Brain pericyte (primary cell): Measurements from ENCODE around the gene INPPL1.
A peak's percentile ranks its signal among the peaks of the same experiment; 100 is the strongest.

Experiments used
- DNase-seq: peaks from one replicate; pipeline ENCODE4 v3.0.0-alpha.2; 2012; ENCODE audit warnings: low read depth, low spot score

INPPL1 gene

GRCh38 chr11:72209101-72209500 is 15.5 kb upstream of the INPPL1 start:
- no peak for DNase-seq

DNA sequence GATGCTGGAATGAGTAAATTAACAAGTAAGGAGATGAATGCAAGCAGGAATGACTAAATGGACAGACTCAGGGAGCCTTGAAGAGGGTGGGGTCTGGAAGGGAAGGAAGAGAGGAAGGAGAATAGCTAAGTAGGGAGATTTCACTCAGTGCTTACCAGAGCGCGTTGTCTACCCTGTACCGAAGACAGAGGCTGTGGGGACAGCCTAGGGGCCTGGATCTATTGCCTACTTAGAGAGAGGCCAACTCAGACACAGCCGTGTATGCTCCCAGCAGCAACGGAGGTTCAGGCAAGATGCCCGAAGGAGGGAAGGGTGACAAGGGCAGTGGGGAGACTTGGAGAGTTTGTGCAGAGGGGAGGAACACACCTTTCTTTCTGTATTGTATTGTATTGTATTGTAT is 7.9 kb upstream of the INPPL1 start, which contains the start of gene FOLR2:
Gene FOLR2, plus strand, starts transcription at position 157 of the 400 bp plus-strand sequence. CDS start 1,791 bp downstream, outside the sequence.
- DNase-seq: no peak

- DNase-seq: no peak
These were observed 6.7 kb upstream of the INPPL1 start for GRCh38 chr11:72217841-72218240.

GRCh38 chr11:72218251-72218745 is 6.3 kb upstream of the INPPL1 start:
- no peak for DNase-seq

GRCh38 chr11:72220696-72221363 is 3.7 kb upstream of the INPPL1 start:
- no peak for DNase-seq

DNA sequence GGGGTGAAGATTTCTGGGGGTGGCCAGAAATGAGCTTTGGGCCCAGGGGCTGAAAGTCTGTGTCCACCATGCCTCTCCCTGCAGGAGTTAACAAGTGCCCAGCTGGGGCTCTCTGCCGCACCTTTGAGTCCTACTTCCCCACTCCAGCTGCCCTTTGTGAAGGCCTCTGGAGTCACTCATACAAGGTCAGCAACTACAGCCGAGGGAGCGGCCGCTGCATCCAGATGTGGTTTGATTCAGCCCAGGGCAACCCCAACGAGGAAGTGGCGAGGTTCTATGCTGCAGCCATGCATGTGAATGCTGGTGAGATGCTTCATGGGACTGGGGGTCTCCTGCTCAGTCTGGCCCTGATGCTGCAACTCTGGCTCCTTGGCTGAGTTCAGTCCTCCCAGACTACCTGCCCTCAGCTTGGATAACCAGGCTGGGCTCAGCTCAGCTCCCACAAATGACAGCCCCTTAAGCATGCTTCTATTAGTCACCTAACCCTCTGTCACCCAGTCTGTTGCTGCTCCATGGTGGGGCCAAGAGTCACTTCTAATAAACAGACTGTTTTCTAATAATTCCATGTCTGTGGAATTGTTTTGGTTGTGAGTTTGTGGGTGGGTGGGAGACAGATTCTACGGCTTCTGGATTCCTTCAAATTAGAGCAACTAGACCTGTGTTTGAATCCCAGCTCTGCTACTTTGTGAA is 3.0 kb upstream of the INPPL1 start:
- DNase-seq: no peak

GRCh38 chr11:72222106-72222891 is 2.3 kb upstream of the INPPL1 start:
- no peak for DNase-seq

- DNase-seq: peak; percentile 85
These were observed 1.5 kb upstream of the INPPL1 start for GRCh38 chr11:72222907-72223614.

- no peak for DNase-seq
These were observed 678 bp upstream of the INPPL1 start for GRCh38 chr11:72223615-72224563.

DNA sequence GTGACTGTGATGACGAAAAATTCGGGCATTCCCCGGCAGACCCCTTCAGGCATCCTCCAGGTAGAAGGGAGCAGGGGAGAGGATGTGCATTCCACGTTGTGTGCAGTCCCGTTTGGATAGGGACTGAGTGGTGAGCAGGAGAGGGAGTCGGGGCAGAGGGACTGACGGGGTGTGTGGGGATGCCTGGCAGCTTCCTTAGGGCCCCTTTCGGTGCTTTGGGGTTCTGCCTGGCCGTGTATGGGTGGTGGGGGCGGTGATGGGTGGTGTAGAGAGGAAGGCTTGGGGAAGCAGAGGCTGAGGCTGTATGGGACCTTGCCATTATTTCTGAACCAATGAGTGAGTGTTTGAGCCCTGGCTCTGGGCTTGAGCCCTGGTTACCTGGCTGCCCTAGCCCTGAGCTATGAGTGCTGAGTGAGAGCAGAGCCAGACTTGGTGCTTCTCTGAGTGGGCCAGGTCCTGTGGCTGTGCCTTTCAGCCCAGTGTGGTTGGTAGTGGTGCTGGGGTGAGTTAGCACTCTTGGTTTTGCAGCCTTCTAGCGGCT is 914 bp downstream of the INPPL1 start:
- no peak for DNase-seq

DNA sequence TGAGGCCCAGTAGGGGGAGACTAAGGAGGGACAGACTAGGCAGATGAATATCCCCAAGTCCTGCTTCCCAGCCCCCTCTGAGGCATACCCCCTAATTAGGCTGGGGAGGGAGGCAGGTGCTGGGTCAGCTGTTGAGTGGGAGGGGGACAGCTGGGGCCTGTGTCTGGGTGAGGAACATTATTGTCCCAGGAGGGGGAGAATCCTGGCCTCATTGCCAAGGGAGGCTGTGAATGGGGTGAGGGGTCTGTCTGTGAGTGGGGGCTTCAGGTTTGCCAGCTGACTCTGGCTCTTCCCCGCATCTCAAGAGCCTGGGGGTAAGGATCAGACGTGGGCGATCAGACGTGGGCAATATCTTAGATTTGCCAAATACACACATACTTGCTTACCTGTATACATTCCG is 2.1 kb downstream of the INPPL1 start:
- no peak for DNase-seq

GRCh38 chr11:72227316-72228228 is 3.0 kb downstream of the INPPL1 start:
- DNase-seq: peak; percentile 87

DNA sequence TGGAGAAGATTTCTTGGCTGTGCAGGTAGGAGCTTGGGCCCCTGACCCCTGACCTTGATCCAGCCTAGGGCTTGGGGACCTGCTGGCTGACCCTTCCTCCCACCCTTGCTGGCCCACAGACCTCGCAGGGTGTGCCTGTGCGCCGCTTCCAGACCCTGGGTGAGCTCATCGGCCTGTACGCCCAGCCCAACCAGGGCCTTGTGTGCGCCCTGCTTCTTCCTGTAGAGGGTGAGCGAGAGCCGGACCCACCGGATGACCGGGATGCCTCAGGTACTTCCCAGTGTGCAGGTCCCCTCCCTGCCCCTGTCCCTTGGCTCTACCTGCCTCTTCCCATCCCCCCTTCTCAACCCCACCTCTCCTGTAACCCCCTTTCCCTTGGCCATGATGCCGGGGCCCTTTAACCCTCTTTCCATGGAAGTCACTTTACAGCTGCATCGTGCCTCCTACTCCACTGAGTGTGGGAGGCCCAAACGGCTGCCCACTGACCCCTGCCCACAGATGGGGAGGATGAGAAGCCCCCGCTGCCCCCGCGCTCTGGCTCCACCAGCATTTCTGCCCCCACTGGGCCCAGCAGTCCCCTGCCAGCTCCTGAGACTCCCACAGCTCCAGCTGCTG is 3.8 kb downstream of the INPPL1 start:
- DNase-seq: no peak

GRCh38 chr11:72228844-72229231 is 4.3 kb downstream of the INPPL1 start:
- no peak for DNase-seq

GRCh38 chr11:72229336-72229924 is 4.9 kb downstream of the INPPL1 start:
- DNase-seq: no peak

DNA sequence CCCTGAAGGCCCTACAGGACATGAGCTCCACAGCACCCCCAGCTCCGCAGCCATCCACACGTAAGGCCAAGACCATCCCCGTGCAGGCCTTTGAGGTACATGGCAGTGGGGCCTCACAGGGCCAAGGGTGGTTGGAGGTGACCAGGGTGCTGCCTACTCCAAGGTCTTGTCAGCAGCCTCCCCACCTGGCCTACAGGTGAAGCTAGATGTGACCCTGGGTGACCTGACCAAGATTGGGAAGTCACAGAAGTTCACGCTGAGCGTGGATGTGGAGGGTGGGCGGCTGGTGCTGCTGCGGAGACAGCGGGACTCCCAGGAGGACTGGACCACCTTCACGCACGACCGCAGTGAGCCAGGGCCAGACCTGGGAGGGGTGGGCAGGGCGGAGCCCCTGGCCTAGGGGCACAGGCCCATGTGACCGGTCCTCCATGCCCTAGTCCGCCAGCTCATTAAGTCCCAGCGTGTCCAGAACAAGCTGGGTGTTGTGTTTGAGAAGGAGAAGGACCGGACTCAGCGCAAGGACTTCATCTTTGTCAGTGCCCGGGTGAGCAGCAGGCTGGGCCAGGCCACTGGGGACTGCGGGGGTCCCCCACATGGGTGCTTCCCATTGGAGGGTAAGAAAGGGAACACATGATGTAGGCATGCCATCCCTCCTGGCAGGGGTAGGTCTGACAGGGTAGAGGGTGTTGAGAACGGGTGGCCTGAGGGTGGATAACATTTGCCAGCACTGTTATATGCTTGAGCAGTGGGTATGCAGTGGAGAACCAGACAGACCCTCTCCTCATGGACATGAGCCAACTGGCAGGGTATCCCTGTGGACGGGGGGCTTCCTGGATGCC is 5.6 kb downstream of the INPPL1 start:
- DNase-seq: no peak

DNA sequence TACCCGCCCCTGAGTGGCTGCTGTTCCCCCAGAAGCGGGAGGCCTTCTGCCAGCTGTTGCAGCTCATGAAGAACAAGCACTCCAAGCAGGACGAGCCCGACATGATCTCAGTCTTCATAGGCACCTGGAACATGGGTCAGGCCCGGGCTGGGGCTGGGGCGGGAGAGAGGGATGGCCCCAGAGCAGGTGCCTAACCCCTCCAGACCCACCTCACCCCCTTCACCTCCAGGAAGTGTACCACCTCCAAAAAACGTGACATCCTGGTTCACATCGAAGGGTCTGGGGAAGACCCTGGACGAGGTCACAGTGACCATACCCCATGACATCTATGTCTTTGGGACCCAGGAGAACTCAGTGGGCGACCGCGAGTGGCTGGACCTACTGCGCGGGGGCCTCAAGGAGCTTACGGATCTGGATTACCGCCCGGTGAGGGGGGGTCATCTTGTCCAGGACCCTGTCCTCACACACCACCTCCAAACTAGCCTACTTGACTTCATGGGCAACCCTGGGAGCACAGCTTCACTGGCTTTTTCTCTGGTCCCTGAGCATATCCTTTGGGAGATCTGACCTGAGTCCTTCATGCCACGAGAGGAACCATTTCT is 6.3 kb downstream of the INPPL1 start:
- no peak for DNase-seq
